T-helper 1 cell treated with Interleukin-12 subunit alpha and Interleukin-12 subunit beta and Interleukin-4 antibody, amounts not matched to agents 30 ng/mL and 1 ng/mL, for 36 hours (primary cell): Measurements from ENCODE around the gene ST6GALNAC4. TPM values are rescaled to one million over a fixed set of nuclear protein-coding genes. Genes with fewer than 3 reads are reported as not detected.

Experiments used
- intact Hi-C: fragments of 100-400 bp; cut with micrococcal nuclease; formaldehyde crosslinking; loops from one replicate; pipeline ENCODE4 v1.15.1; 2024
- total RNA-seq: library from RNA; stranded (reverse); gene quantifications from 2 replicates; pipeline ENCODE4 v1.2.3, GENCODE V29; 2022

The ST6GALNAC4 gene
- total RNA-seq, 1 donor from 2014 or later: 28.4 TPM

GRCh38 chr9:127917603-127918002, 762 bp upstream of the ST6GALNAC4 start:
- intact Hi-C loops: loop anchor here (1.0 to 10.0 kb wide), 13 partner anchors 10 to 693 kb away; partner anchors contain the start of genes FPGS, ST6GALNAC6, STXBP1 and TOR2A

- intact Hi-C loops: loop anchor here (2.0 to 10.0 kb wide), 4 partner anchors 34 to 691 kb away; partner anchors contain the start of gene STXBP1
These were observed 781 bp downstream of the ST6GALNAC4 start for GRCh38 chr9:127915801-127916719.

DNA sequence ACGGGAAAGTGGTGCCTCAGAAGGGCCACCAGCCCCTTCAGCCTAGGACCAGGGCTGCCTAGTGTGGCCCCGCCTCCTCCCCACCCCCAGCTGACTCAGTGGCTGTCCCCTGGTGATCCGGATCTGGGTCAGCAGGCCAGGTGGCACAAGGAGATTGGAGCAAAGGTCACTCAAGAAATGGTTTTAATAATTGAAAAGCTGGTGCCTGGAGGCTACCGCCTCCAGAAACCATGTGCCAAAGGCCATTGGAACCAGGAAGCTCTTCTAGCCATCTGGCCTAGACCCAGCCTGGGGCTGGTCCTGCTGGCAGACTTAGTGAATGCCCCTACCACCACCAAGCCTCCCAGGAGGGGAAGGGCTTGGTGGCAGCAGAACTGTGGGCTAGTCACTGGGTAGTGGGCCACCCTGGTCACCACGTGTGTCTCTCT, 1.5 kb downstream of the ST6GALNAC4 start:
- intact Hi-C loops: loop anchor here (5.0 to 10.0 kb wide), 2 partner anchors 33 to 339 kb away; no protein-coding TSS in a partner anchor

- intact Hi-C loops: loop anchor here (10.0 kb wide), 1 partner anchor 341 kb away; no protein-coding TSS in a partner anchor
These were observed 3.2 kb downstream of the ST6GALNAC4 start for GRCh38 chr9:127913682-127914081.

DNA sequence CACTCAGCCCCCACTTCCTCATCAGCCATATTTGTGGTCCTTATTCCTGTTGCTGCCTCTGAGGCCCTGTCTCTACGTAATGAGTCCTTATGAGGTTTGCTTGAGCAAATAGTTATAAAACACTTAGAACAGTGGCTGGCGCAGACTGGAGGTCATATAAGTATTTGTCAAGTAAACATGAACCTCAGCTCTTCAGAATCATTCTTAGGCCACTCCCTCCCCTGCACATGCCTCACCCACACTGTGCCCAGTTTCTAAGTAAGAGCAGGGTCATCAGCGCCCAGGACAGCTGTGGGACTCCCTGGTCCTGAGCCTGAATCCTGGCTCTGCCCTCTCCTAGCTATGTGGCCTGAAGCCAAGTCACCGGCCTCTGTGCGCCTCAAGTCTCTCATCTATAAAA, 4.0 kb downstream of the ST6GALNAC4 start:
- intact Hi-C loops: loop anchor here (10.0 kb wide), 1 partner anchor 342 kb away; no protein-coding TSS in a partner anchor

- intact Hi-C loops: loop anchor here (10.0 kb wide), 1 partner anchor 343 kb away; no protein-coding TSS in a partner anchor
These were observed 4.5 kb downstream of the ST6GALNAC4 start for GRCh38 chr9:127912296-127912695.

GRCh38 chr9:127910613-127911205, 6.1 kb downstream of the ST6GALNAC4 start:
- intact Hi-C loops: loop anchor here (1.0 to 10.0 kb wide), 3 partner anchors 7 to 460 kb away; partner anchors contain the start of genes LRSAM1 and RPL12

- intact Hi-C loops: loop anchor here (2.0 to 10.0 kb wide), 2 partner anchors 345 to 459 kb away; partner anchors contain the start of genes LRSAM1 and RPL12
These were observed 7.0 kb downstream of the ST6GALNAC4 start for GRCh38 chr9:127909839-127910273.

- intact Hi-C loops: no loop called here
These were observed 8.2 kb downstream of the ST6GALNAC4 start for GRCh38 chr9:127908660-127908926.

- intact Hi-C loops: no loop called here
These were observed 8.8 kb downstream of the ST6GALNAC4 start for GRCh38 chr9:127907867-127908659.

DNA sequence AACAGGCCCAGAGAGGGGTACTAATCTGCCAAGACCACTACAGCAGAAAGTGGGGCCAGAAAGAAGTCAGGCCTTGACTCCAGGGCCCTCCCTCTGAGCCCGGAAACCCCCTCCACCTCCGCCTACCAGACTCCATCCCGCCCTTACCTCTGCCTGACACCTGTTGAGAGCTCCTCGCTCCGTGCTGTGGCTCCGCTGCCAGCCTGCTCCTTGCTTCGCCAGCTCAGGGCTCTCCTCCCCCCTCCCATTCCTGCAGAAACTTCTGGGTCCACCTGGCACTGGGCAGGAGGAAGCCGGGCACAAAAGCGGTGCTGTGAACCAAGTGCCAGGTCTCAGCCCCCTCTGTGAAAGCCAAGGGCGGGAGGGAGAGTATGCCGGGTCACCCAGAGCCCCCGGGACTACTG, 11.1 kb downstream of the ST6GALNAC4 start:
- intact Hi-C loops: loop anchor here (1.0 to 2.0 kb wide), 8 partner anchors 7 to 293 kb away; partner anchors contain the start of genes FPGS, NAIF1, PIP5KL1 and STXBP1

DNA sequence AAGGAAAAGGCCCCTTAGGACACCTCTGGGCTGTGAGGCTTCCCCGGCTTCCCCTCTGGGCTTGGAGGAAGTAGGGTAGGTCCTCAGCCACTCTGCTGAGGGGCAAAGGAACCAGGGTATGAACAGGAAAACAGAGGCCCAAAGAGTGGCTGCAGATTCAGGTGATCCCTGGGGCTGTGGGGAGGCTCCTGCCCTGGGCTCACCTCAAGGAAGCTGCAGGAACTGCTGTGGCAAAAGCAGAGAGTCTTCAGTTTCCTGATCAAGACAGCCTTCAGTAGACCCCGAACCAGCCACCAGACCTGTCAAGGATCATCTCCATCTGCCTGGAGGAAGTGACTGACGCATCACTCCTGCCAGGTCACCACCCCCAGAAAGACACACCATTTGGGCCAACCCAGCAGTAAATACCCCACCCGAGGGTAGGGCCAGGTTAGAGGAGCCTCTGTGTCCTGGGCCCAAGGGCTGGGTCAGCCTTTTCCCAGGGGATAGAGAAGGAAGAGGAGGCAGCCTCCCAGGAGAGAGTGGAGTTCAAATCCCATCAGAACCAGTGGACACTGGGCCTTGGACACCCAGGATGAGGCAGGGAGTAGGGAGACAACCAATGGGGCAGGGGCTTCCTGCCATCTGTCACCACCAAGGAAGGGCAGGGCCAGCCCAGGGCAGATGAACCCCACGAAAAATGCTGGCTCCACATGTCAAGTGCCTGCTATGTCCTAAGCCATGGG, 11.7 kb downstream of the ST6GALNAC4 start:
- intact Hi-C loops: loop anchor here (1.0 to 2.0 kb wide), 4 partner anchors 26 to 162 kb away; partner anchors contain the start of genes FPGS, NAIF1 and PIP5KL1

- intact Hi-C loops: loop anchor here (1.0 to 2.0 kb wide), 4 partner anchors 26 to 163 kb away; partner anchors contain the start of genes FPGS, NAIF1 and PIP5KL1
These were observed 12.3 kb downstream of the ST6GALNAC4 start for GRCh38 chr9:127904561-127905003.

DNA sequence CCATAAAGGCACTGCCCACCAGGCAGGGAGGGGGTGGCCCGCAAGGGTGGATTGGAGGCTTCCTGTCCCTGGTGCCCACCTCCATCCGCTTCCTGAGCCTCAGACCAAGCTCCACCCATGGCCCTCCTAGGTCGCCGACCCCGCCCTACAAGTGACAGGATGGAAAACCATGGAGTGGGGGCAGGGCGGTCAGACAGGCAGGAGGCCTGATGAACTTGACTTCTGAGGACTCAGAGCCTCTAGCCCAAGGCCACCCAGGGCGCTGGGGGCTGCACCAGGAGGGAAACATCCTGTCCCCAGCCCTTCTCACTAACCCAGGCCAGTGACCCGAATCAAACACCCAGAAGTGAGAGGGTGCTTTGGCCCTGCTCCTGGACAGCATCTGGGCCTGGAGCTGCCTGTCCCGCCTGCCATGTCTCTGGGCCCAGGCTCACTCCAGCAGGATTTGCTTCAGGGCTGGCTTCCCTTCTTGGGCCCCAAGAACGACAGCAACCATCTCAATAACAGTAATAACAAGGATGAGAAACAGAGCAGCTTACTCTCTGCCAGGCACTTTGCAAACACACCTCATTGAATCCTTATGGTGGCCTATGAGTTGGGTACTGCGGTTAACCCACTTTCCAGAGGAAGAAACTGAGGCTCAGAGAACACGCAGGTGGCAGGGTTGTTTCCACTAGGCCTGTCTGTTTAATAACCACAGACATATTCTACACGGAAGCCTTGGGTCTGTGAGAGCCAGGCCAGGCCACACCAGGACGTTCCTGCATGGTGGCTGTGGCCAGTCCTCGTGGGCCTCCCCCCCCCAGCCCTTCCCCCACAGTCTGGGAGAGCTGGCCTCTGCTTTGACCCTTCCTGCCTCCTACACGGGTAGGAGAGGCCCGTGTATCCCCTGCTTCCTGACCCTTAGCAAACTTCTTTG, 13.0 kb downstream of the ST6GALNAC4 start:
- intact Hi-C loops: loop anchor here (1.0 to 2.0 kb wide), 5 partner anchors 7 to 133 kb away; partner anchors contain the start of genes FPGS, PIP5KL1 and ST6GALNAC4

- intact Hi-C loops: loop anchor here (1.0 kb wide), 3 partner anchors 18 to 128 kb away; partner anchors contain the start of gene ST6GALNAC4
These were observed 17.5 kb downstream of the ST6GALNAC4 start, which contains the start of gene ST6GALNAC6 for GRCh38 chr9:127899128-127899943. Gene ST6GALNAC6, minus strand, starts transcription at chr9:127899603. Its CDS starts 1,622 bp downstream, at chr9:127897981.

GRCh38 chr9:127898433-127899127, 18.3 kb downstream of the ST6GALNAC4 start:
- intact Hi-C loops: loop anchor here (1.0 kb wide), 4 partner anchors 8 to 127 kb away; partner anchors contain the start of gene ST6GALNAC4

GRCh38 chr9:127897193-127897692, 19.6 kb downstream of the ST6GALNAC4 start:
- intact Hi-C loops: no loop called here
